ENCODE results near the gene DNM3. TPM values are rescaled to one million over a fixed set of nuclear protein-coding genes. Genes with fewer than 3 reads are reported as not detected.
A peak's percentile ranks its signal among the peaks of the same experiment; 100 is the strongest.

DNM3 gene
- total RNA-seq, 1 donor from 2014 or later: 16.4 TPM

- no peak for ATAC-seq
- no peak for DNase-seq (ENCODE audit: low spot score)
- intact Hi-C loops (cut with DNase I): no loop called here
Observed at GRCh38 chr1:171863531-171863930, 22.2 kb downstream of the DNM3 start.

- no peak for DNase-seq (ENCODE audit: low spot score)
- intact Hi-C loops (cut with DNase I): no loop called here
- no peak for ATAC-seq
Observed at GRCh38 chr1:171864308-171864707, 23.0 kb downstream of the DNM3 start.

GRCh38 chr1:171865106-171865505 is 23.8 kb downstream of the DNM3 start:
- ATAC-seq (no peak), DNase-seq (ENCODE audit: low spot score) (no peak)
- intact Hi-C loops (cut with DNase I): no loop called here

- intact Hi-C loops (cut with DNase I): no loop called here
- ATAC-seq: no peak
- DNase-seq (ENCODE audit: low spot score): no peak
Observed at GRCh38 chr1:171867236-171867635, 25.9 kb downstream of the DNM3 start.

DNA sequence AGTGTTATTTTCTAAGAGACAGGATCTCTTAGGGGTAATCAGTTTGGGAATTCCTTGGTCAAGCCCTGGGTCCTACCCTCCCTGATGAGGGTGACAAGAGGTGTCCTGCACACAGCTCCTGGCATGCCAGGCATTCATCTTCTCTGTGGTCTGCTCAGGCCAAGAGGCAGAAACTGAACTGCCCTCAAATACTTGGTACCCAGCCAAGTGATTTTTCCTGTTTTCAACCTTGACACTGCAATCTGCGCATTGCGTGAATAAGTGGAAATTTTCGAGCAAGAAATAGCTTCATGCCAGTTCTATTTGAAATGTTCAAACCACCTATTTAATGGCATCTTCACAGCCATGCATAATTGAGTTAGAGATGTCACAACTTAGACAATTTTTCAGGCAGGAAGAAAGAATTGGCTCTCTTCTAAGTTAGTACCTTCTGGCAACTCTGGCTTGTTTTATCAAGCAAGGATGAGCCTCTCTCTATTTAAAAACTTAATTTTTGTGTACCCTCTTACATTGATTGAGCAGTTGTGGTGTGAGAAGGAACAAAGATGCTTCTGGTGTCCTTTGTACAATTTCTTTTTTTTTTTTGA is 27.0 kb downstream of the DNM3 start:
- no peak for DNase-seq (ENCODE audit: low spot score)
- ATAC-seq: peak; percentile 52
- intact Hi-C loops (cut with DNase I): no loop called here

DNA sequence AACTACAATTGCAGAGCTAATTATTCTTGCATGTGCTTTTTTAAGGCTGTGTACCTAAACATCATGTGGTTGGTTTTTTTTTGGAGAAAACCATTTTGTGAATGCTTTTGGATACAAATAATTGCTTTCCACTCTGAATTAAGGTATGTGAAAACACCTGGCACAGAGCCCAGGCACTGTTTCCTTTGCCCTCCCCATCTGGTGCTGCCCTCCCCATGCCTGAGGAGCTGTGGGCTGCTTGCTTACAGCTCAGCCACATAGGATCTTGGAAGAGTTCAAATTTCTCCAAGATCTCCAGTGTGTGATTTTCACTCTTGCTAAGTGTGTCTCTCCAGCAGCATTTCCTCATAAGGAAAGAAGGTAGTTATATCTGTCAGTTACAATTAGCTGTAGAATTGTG is 27.8 kb downstream of the DNM3 start:
- no peak for DNase-seq (ENCODE audit: low spot score)

GRCh38 chr1:171871848-171872247 is 30.6 kb downstream of the DNM3 start:
- DNase-seq (ENCODE audit: low spot score): no peak
- no peak for ATAC-seq
- intact Hi-C loops (cut with DNase I): no loop called here

More for the DNA sequence above, 27.8 kb downstream of the DNM3 start:
- no peak for ATAC-seq
- intact Hi-C loops (cut with DNase I): no loop called here

GRCh38 chr1:171872430-171872829 is 31.1 kb downstream of the DNM3 start:
- DNase-seq (ENCODE audit: low spot score): no peak
- no peak for ATAC-seq
- intact Hi-C loops (cut with DNase I): no loop called here

DNA sequence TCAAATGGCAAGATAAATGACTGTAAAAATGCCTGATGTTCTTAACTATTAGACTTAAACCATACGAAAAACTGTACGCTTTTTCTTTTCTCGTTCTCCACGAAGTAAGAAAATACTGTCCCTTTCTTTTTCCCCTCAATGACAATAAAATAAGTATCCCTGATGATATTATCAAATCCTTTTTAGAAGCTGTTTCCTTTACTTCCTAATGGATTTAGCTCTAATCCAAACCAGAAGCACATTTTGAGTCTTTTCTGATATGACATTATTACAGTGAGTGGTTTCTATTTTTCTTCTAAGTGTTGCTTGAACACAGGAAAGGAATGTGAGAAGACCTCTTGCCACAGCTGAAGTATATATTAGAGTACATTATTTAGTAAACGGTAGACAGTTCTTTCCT is 32.4 kb downstream of the DNM3 start:
- ATAC-seq (no peak), DNase-seq (ENCODE audit: low spot score) (no peak)
- intact Hi-C loops (cut with DNase I): no loop called here

DNA sequence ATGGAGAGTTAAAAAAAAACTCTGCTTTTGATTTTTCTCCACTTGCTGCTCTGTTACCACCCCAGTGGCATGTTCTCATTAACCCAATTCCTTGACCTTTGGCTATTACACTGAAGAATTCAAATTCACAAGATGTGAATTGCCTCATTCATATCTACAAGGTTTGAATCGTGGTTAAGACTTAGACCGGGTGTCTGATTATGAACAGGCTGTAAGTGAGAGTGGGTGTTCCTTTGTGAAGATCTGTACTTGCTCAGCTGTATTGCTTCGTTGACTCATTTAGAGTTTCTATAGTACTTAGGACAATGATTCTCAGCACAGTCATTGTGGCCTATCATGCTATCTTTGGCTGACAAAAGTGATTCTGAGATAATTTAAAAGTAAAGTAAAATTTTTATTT is 36.4 kb downstream of the DNM3 start:
- DNase-seq (ENCODE audit: low spot score): no peak
- ATAC-seq: no peak
- intact Hi-C loops (cut with DNase I): no loop called here

DNA sequence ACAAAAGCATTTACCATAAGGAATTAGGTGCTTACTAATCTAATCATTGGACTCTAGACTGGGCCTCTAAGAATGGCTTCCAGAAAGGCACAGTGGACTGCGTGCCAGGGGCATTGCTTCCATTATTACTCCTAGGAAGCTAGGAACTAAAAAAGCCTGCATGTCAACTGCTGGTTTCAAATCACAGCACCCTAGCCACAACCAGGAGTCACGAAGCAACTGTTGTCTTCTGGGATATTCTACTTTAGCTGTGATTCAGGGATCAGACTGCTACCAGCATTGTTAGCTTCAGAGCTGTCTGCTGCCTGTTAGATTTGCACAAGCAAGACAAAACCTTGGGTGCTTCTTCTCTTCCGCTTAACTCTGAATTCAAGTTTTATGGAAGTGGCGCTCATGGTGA is 38.3 kb downstream of the DNM3 start:
- ATAC-seq (no peak), DNase-seq (ENCODE audit: low spot score) (no peak)
- intact Hi-C loops (cut with DNase I): no loop called here

- intact Hi-C loops (cut with DNase I): no loop called here
- ATAC-seq: no peak
- DNase-seq (ENCODE audit: low spot score): no peak
Observed at GRCh38 chr1:171881442-171881841, 40.1 kb downstream of the DNM3 start.

- intact Hi-C loops (cut with DNase I): no loop called here
- DNase-seq (ENCODE audit: low spot score) (no peak), ATAC-seq (no peak)
Observed at GRCh38 chr1:171883849-171884248, 42.6 kb downstream of the DNM3 start.

- intact Hi-C loops (cut with DNase I): no loop called here
Observed at GRCh38 chr1:171884475-171884874, 43.2 kb downstream of the DNM3 start.

GRCh38 chr1:171890131-171890530 is 48.8 kb downstream of the DNM3 start:
- no peak for DNase-seq (ENCODE audit: low spot score)
- no peak for ATAC-seq
- intact Hi-C loops (cut with DNase I): no loop called here

More at GRCh38 chr1:171884475-171884874, 43.2 kb downstream of the DNM3 start:
- no peak for ATAC-seq
- DNase-seq (ENCODE audit: low spot score): no peak

DNA sequence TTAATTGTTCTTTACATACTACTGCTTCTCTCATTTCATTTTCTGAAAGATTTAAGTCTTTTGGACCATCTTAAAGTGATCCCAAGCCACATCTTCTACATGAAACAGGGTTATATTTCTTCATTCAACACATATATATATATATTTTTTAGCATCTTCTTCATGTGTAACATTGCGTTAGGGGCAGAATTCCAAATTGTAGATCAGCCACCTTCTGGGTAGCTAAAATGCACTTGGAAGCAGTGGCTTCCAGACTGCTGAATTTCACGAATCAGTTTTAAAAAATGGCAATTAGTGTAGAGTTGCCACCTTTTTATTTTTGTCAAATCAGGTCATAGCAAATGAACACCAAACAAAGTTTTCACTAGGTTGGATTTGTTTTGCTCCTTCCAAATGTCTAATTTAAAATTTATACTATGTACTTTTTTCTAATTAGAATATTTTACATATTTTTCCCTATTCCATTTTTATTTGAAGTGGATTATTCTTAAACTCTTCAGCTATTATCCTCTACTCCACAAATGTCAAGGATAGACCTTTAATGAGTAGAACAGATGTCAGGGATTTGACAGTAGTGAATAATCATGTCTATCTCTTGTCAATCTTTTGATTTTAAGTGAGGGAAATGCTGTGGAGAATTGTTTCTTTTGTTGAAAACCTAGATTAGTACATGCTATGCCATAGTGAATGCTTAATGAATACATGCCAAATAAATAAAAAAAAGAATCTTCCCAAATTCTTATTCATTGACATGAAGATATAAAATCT is 55.8 kb downstream of the DNM3 start:
- no peak for DNase-seq (ENCODE audit: low spot score)
- intact Hi-C loops (cut with DNase I): no loop called here
- ATAC-seq: no peak

DNA sequence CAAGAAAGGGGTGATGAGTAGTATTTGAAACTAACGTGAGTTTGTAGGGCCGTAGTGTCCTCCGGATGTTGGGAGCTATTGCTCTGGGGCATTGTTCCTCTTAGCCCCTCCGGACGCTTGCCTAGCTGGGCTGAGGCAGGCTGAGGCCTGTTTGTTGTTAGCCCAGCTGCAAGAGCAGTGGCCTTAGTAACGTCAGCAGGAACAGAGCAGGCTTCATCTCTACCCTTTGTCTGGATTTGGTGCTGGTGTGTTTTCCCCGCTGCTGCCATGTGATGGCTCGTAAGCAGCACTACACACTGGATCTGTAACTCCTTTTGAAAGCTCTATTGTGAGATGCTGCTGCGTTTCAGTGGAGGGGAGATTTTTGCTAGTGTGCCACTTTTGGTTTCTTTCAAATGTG is 57.6 kb downstream of the DNM3 start:
- peak; percentile 93 for ATAC-seq
- intact Hi-C loops (cut with DNase I): no loop called here

GRCh38 chr1:171899838-171900237 is 58.5 kb downstream of the DNM3 start:
- intact Hi-C loops (cut with DNase I): no loop called here
- no peak for ATAC-seq
- no peak for DNase-seq (ENCODE audit: low spot score)

More for the DNA sequence above, 57.6 kb downstream of the DNM3 start:
- peak; percentile 63 for DNase-seq (ENCODE audit: low spot score)

DNA sequence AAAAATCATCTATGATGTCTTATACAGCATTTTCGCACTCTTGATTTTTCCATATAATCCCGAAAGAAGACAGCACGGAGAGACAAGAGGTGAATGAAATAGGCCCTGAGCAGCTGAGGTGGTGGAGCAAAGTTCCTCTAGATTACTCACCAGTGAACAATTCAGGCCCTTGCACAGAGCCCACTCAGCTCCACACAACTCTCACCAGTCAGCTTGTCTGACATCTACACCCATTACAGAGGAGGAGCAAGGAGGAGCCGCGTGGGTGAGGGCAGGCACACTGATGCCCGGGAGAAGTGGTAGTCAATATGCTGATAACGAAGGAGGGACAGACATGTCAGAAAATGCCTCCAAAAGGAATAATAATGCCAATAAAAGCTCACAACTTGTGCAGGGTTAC is 59.9 kb downstream of the DNM3 start:
- DNase-seq (ENCODE audit: low spot score) (no peak), ATAC-seq (no peak)
- intact Hi-C loops (cut with DNase I): no loop called here

- no peak for ATAC-seq
- DNase-seq (ENCODE audit: low spot score): no peak
- intact Hi-C loops (cut with DNase I): no loop called here
Observed at GRCh38 chr1:171902527-171902926, 61.2 kb downstream of the DNM3 start.
